ENCODE data around the gene OSBPL3. TPM values are rescaled to one million over a fixed set of nuclear protein-coding genes. Genes with fewer than 3 reads are reported as not detected.

The OSBPL3 gene
- total RNA-seq, 4 donors from 2014 or later, result 4.3 to 8.6 (median 7.1) TPM

DNA sequence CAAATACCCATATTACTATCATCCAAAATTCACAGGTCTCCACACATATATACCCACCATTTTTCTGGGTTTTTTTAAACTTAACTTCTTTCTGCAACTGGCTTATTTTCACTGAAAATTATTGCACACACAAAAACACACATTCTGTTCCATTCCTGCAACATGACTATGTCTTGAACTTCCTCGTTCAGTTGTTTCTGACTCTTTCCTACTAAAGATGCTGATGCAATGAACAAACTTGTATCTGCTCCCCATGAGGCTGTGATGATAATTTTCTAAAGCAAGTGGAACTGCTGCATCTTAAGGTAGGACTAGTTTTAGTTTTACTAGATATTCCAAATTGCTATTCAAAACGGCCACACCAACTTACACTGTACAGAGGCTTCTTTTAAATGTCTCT, 77.7 kb downstream of the OSBPL3 start:
- no peak for DNase-seq (ENCODE audit: low spot score)
- ATAC-seq (ENCODE audit: low FRiP score), result no peak
- TF ChIP-seq, protein P1, sequence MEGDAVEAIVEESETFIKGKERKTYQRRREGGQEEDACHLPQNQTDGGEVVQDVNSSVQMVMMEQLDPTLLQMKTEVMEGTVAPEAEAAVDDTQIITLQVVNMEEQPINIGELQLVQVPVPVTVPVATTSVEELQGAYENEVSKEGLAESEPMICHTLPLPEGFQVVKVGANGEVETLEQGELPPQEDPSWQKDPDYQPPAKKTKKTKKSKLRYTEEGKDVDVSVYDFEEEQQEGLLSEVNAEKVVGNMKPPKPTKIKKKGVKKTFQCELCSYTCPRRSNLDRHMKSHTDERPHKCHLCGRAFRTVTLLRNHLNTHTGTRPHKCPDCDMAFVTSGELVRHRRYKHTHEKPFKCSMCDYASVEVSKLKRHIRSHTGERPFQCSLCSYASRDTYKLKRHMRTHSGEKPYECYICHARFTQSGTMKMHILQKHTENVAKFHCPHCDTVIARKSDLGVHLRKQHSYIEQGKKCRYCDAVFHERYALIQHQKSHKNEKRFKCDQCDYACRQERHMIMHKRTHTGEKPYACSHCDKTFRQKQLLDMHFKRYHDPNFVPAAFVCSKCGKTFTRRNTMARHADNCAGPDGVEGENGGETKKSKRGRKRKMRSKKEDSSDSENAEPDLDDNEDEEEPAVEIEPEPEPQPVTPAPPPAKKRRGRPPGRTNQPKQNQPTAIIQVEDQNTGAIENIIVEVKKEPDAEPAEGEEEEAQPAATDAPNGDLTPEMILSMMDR (IDR thresholded peaks at IDR 0.05), result no peak

DNA sequence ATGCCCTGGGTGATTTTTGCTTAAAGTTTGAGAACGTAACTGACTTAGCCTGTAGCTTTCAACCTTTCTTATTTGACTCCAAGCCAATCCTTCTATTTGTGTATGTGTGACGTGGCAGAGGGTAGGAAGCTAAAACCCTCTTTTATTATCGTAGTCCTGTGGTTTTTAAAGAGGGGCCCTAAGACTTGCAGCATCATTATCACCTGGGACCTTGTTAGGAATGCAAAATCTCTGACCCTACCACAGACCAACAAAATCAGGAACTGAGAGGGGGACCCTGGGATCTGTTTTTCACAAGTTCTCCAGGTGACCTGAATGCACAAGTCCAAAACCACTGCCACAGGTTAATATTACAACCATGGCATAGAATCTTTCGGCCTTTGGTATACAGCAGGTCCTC, 80.1 kb downstream of the OSBPL3 start:
- DNase-seq (ENCODE audit: low spot score), result no peak
- ATAC-seq (ENCODE audit: low FRiP score), result no peak
- TF ChIP-seq, protein P1 (IDR thresholded peaks at IDR 0.05), result no peak

DNA sequence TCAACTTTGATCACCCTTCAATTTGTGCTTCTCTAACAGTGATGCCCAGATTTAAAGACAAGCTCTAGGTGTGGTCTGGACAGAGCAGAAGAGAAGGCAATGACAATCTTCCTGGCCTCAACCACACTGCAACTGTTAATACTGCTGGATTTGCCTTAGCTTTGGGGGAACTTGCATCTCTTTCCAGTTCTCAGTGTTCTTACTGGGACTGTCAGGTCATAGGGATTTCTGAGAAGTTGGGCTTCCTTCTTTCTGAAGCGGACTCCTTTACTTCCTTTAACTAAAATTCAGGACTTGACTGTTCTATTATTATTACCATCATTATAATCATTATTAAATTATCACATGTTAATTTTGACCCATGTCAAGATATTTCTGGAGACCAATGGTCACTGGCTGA, 80.8 kb downstream of the OSBPL3 start:
- TF ChIP-seq, protein P1 (IDR thresholded peaks at IDR 0.05), result no peak
- no peak for DNase-seq (ENCODE audit: low spot score)
- no peak for ATAC-seq (ENCODE audit: low FRiP score)

DNA sequence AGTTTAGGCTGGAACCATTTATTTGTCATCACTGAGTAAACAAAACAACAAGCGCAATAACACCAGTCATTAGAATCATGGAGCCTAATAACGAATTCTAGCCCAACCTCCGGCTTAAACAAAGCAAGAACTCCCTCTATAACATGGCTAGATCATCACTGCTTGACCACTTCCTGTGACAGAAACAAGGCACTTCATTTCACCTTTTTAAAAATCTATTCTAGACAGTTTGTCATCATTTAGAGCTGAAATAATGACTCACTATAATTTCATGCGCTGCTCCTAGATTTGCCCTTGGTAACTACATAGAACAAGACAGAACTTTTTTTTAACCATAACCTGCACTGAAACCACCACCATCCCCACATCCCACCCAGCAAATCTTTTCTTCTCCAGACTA, 81.3 kb downstream of the OSBPL3 start:
- DNase-seq (ENCODE audit: low spot score), result no peak
- TF ChIP-seq, protein P1 (IDR thresholded peaks at IDR 0.05), result no peak
- ATAC-seq (ENCODE audit: low FRiP score), result no peak

DNA sequence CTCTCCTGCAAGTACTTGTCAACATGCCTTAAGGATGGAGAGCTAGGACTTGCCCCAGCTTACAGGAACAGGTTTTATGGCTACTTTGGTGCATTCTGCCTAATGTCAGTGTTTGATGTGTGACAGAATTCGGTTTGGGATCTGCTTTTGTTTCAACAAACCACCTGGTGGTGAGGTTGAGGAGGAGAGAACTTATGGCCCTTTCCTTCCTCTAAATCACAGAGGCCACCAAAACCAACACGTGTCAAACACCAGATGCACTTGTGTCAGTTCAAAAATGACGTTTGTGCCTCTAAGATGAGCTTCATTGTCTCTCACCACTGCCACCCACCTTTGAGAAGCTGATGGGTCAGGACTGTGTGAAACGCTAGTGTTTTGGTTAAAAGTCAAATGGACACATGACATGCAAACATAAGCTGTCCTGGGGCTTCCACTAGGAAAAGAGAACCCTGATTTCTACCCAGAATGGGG, 83.9 kb downstream of the OSBPL3 start:
- no peak for ATAC-seq (ENCODE audit: low FRiP score)
- no peak for DNase-seq (ENCODE audit: low spot score)

DNA sequence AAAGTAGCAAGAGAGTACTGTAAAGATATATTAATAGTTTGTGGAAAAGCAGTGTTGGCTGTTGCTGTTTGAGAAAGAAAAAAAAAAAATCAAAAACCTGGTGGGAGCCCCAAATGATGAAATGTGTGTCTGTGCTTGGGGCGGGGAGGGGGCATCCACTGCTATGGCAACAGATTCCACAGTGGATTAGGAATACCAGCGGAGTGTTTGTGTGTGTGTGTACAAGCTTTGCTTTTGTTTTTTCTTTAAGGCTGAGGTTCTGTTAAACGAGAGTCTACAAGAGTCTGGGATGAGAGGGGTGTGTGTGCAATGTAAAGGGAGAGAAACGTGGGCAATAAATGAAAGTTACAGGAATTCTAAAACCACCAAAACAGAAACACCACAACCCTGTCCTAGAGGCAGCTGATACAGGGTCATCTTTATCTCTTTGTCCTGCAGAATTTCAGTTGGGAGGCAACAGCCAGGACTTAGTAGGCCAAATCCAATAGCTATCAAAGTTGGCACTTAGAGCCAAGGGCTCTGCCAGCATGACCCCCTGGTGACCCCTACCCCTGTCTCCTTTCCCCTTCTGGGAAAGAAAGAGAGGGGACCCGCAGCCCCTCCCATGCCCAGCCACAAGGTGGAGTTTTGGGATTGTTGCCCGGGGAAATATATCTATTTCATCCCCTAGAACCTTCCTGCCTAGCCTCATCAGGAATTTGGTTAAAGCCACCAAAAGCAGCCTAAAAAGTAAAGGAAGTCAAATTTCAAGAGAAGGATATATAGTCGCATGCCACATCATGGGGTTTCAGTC, 85.4 kb downstream of the OSBPL3 start:
- TF ChIP-seq, protein P1 (IDR thresholded peaks at IDR 0.05), result no peak
- DNase-seq (ENCODE audit: low spot score) (no peak), ATAC-seq (ENCODE audit: low FRiP score) (no peak)

More for the DNA sequence above, 83.9 kb downstream of the OSBPL3 start:
- TF ChIP-seq, protein P1 (IDR thresholded peaks at IDR 0.05), result no peak

DNA sequence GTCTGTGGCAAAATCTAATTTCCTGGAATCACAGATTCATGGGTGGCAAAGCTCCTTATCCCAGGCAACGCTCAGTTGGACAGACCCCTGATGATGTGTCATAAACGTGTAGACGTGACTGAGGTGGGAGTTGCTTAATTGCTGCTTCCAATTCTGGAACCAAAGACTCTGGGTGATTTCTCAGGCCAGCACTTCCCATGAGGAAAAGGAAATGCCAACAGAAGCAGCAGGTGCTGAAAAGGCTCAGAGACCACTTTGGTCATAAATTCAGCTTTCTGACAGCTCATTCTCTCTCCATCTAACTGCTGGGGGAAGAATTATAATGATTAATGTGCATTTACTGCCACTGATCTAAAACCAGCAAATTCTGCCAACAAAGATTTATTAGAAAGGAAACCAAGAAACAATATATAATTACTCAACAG, 88.7 kb downstream of the OSBPL3 start:
- ATAC-seq (ENCODE audit: low FRiP score) (no peak), DNase-seq (ENCODE audit: low spot score) (no peak)
- TF ChIP-seq, protein P1 (IDR thresholded peaks at IDR 0.05), result no peak
